Measurements from ENCODE around the gene IL7R. TPM values are rescaled to one million over a fixed set of nuclear protein-coding genes. Genes with fewer than 3 reads are reported as not detected.

IL7R gene
- total RNA-seq, 1 donor from 2014 or later: not detected

DNA sequence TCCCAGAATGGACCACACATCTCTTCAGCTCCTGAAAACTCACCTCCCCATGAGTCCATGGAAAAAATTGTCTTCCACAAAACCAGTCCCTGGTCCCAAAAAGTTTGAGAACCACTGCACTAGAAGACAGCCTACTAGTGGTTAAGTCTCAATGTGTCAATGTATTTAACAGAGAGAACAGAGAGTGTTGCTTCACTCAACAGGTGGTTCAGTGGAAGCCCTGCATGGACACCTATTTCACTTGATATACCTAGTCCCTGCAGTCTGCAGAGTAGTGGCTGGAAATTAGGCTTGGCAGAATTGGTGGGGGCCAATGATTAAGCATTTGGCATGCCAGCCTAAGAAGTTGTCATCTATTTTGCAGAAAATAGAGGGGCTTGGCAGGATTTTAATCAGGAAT lies 23.0 kb downstream of the IL7R start:
- TF ChIP-seq, protein P1, sequence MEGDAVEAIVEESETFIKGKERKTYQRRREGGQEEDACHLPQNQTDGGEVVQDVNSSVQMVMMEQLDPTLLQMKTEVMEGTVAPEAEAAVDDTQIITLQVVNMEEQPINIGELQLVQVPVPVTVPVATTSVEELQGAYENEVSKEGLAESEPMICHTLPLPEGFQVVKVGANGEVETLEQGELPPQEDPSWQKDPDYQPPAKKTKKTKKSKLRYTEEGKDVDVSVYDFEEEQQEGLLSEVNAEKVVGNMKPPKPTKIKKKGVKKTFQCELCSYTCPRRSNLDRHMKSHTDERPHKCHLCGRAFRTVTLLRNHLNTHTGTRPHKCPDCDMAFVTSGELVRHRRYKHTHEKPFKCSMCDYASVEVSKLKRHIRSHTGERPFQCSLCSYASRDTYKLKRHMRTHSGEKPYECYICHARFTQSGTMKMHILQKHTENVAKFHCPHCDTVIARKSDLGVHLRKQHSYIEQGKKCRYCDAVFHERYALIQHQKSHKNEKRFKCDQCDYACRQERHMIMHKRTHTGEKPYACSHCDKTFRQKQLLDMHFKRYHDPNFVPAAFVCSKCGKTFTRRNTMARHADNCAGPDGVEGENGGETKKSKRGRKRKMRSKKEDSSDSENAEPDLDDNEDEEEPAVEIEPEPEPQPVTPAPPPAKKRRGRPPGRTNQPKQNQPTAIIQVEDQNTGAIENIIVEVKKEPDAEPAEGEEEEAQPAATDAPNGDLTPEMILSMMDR (IDR thresholded peaks at IDR 0.05; ENCODE audit: unreplicated experiment): no peak
- no peak overlapping the region for H3K27ac Mint-ChIP-seq

DNA sequence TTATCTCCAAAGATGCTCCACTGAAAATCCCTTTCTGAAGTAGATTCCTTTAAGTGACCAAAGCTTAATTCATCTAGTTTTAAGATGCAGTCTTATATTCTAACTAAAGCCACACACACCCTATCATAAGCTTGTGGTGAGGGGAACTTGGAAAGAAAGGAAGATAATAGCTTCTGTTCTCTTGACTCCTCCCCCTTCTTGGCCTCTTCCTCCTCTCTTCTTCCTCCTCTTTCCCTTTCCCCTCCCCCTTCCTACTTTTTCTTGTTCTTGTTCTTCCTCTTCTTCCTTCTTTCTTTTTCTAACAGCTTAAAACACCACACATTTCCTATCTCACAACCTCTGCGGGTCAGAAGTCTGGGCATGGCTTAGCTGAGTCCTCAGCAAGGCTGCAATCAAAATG lies 23.5 kb downstream of the IL7R start:
- DNase-seq (ENCODE audit: low spot score, unreplicated experiment): no peak
- Mint-ChIP-seq H3K4me1 (ENCODE audit: low read depth) (peaks cover 2% of the 10 kb centered on the region), H3K27me3 (peaks cover 4% of the 10 kb centered on the region), H3K4me3 (ENCODE audit: low read depth) (no peak overlapping the region), H3K27ac (no peak overlapping the region), H3K9me3 (ENCODE audit: low read depth) (no peaks in the 10 kb centered on the region), H3K36me3 (ENCODE audit: insufficient read depth) (no peaks in the 10 kb centered on the region)
- TF ChIP-seq, protein P1 (IDR thresholded peaks at IDR 0.05; ENCODE audit: unreplicated experiment): no peak

More for the DNA sequence above, 23.0 kb downstream of the IL7R start:
- H3K27me3 Mint-ChIP-seq: peaks cover 4% of the 10 kb centered on the region
- H3K9me3 Mint-ChIP-seq (ENCODE audit: low read depth): no peaks in the 10 kb centered on the region
- H3K4me3 Mint-ChIP-seq (ENCODE audit: low read depth): no peak overlapping the region
- H3K36me3 Mint-ChIP-seq (ENCODE audit: insufficient read depth): no peaks in the 10 kb centered on the region
- DNase-seq (ENCODE audit: low spot score, unreplicated experiment): no peak
- H3K4me1 Mint-ChIP-seq (ENCODE audit: low read depth): peaks cover 2% of the 10 kb centered on the region

DNA sequence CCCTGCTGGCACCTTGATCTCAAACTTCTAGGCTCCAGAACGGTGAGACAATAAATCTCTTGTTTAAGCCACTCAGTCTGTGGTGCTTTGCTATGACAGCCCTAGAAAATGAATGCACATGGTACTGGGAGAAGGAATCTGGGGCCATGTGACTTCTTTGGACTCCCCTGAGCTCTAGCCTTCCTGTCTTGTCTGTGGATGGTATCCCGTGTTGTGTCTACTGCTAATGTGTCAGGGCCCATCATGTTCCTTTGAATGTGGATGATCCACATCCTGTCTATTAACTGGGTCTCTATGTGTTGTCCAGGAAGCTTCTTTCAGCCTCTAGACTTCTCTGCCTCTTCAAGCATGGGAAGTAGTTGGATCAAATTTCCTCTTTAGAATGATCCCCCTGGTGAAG lies 25.1 kb downstream of the IL7R start:
- H3K27me3 Mint-ChIP-seq: no peaks in the 10 kb centered on the region
- H3K27ac Mint-ChIP-seq: no peak overlapping the region
- H3K9me3 Mint-ChIP-seq (ENCODE audit: low read depth): no peaks in the 10 kb centered on the region
- no peaks in the 10 kb centered on the region for H3K36me3 Mint-ChIP-seq (ENCODE audit: insufficient read depth)
- H3K4me3 Mint-ChIP-seq (ENCODE audit: low read depth): no peak overlapping the region
- TF ChIP-seq, protein P1 (IDR thresholded peaks at IDR 0.05; ENCODE audit: unreplicated experiment): no peak
- no peak for DNase-seq (ENCODE audit: low spot score, unreplicated experiment)
- H3K4me1 Mint-ChIP-seq (ENCODE audit: low read depth): peaks cover 2% of the 10 kb centered on the region

DNA sequence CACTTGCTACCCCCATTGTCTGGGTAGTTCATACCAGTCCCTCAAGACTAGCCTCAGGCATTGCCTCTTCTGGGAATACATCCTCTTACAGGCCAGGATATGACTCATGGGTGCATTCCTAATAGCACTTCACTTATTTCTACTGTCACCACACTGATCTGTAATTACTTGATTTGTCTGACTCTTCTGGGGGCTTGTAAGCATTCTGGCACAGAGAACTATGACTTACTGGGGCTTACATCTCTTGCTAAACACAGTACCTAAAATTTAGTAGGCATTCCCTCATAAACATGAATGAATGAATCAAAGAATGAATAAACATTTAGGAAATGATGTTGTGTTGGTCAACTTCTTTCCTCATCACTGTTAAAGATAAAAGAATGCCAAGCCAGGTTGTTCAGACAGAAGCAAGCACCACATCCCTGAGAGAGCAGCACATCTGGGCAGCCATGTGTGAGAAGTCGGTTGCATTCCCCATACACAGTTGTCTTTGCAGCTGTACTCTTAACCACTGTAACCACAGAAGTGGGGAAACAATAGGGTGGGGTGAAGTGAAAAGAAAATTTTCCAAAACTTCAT lies 27.6 kb downstream of the IL7R start:
- no peaks in the 10 kb centered on the region for H3K36me3 Mint-ChIP-seq (ENCODE audit: insufficient read depth)
- no peaks in the 10 kb centered on the region for H3K4me1 Mint-ChIP-seq (ENCODE audit: low read depth)
- H3K9me3 Mint-ChIP-seq (ENCODE audit: low read depth): no peaks in the 10 kb centered on the region
- no peaks in the 10 kb centered on the region for H3K27me3 Mint-ChIP-seq
- TF ChIP-seq, protein P1 (IDR thresholded peaks at IDR 0.05; ENCODE audit: unreplicated experiment): no peak
- no peak overlapping the region for H3K27ac Mint-ChIP-seq
- H3K4me3 Mint-ChIP-seq (ENCODE audit: low read depth): no peak overlapping the region
- no peak for DNase-seq (ENCODE audit: low spot score, unreplicated experiment)

DNA sequence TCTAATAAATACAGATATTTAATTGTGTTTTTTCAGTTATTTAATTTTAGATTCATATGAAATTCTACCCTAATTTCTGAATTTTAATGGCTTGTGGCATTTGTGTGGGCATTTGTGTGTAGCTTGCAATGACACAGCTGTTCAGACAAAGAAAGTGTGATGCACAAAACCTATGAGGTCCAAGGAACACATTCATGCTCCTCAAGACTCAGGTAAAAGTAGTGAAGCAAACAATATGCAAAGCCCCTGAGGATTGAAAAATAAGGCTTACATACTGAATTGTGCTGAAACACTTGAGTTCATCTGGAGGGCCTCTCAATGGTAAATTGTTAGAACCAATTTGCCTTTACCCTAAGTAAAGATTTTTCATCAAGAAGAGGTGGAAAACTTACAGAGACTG lies 28.1 kb downstream of the IL7R start:
- no peak overlapping the region for H3K4me3 Mint-ChIP-seq (ENCODE audit: low read depth)
- H3K27me3 Mint-ChIP-seq: no peaks in the 10 kb centered on the region
- no peaks in the 10 kb centered on the region for H3K36me3 Mint-ChIP-seq (ENCODE audit: insufficient read depth)
- no peaks in the 10 kb centered on the region for H3K4me1 Mint-ChIP-seq (ENCODE audit: low read depth)
- TF ChIP-seq, protein P1 (IDR thresholded peaks at IDR 0.05; ENCODE audit: unreplicated experiment): no peak
- no peak for DNase-seq (ENCODE audit: low spot score, unreplicated experiment)
- no peaks in the 10 kb centered on the region for H3K9me3 Mint-ChIP-seq (ENCODE audit: low read depth)
- no peak overlapping the region for H3K27ac Mint-ChIP-seq
